Suprapubic skin (tissue), 3 donors: ENCODE results near the gene DSEL.

Experiments used
- POLR2AphosphoS5 ChIP-seq, 3 donors: sonication (generic); formaldehyde crosslinking; IDR thresholded peaks; one replicate each; pipeline ENCODE4 v1.6.1; 2017; ENCODE audit warnings: antibody characterized with exemption in 3 of 3
- TF ChIP-seq, protein P1 (sequence below), 2 donors: fragments of 200-600 bp in 1 of 2; fragments of 450-650 bp in 1 of 2; sonication (generic) in 1 of 2; IDR thresholded peaks; one replicate each; pipeline ENCODE4 v1.5.1; 2016 to 2019; ENCODE audit warnings: antibody characterized with exemption in 2 of 2, mild to moderate bottlenecking in 1 of 2, moderate library complexity in 1 of 2

DNA sequence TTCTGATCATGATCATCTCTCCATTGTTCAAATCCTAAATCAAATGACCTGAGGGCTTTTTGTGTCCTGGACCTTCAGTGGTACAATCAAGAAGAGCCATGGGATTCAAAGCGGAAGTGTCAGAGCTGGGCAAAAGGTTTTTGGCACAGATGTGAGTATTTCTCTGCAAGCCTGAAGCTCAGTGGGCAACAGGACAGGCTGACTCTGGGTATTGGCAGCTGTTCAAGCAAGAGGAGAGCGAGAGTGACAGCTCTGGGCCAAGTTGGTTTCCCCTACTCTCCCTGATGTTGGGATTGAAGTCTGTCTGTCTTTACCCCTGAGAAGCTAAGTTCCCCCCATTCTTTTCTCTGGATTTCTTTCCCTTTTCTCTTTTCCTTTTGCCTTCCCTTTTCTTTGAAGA, 33.3 kb downstream of the DSEL start:
- TF ChIP-seq, protein P1, sequence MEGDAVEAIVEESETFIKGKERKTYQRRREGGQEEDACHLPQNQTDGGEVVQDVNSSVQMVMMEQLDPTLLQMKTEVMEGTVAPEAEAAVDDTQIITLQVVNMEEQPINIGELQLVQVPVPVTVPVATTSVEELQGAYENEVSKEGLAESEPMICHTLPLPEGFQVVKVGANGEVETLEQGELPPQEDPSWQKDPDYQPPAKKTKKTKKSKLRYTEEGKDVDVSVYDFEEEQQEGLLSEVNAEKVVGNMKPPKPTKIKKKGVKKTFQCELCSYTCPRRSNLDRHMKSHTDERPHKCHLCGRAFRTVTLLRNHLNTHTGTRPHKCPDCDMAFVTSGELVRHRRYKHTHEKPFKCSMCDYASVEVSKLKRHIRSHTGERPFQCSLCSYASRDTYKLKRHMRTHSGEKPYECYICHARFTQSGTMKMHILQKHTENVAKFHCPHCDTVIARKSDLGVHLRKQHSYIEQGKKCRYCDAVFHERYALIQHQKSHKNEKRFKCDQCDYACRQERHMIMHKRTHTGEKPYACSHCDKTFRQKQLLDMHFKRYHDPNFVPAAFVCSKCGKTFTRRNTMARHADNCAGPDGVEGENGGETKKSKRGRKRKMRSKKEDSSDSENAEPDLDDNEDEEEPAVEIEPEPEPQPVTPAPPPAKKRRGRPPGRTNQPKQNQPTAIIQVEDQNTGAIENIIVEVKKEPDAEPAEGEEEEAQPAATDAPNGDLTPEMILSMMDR (IDR thresholded peaks at IDR 0.05): no peak
- no peak for TF ChIP-seq POLR2AphosphoS5 (IDR thresholded peaks at IDR 0.05)
